Stomach (tissue), 9 donors: ENCODE data around the gene ZBTB42. TPM values are rescaled to one million over a fixed set of nuclear protein-coding genes. Genes with fewer than 3 reads are reported as not detected.

ENCODE experiments used
- DNase-seq, 2 donors: peaks; one replicate each; pipeline versions ENCODE4 v3.0.0 to v3.0.0-alpha.2; 2013 to 2019
- H3K27ac ChIP-seq, 5 donors: fragments of 200-600 bp in 4 of 5; sonication (generic) in 4 of 5; one replicate each; pipeline ENCODE4 v1.5.1; 2013 to 2019; ENCODE audit warnings: mild to moderate bottlenecking in 1 of 5, moderate library complexity in 1 of 5
- H3K27me3 ChIP-seq, 3 donors: fragments of 200-600 bp; sonication (generic); one replicate each; pipeline ENCODE4 v1.5.1; 2017 to 2019; ENCODE audit warnings: mixed run types in 1 of 3
- H3K36me3 ChIP-seq, 4 donors: fragments of 200-600 bp; sonication (generic); 1 replicate in 3 of 4; 2 replicates in 1 of 4; pipeline ENCODE4 v1.5.1; 2016 to 2019
- H3K4me1 ChIP-seq, 4 donors: fragments of 200-600 bp; sonication (generic); one replicate each; pipeline ENCODE4 v1.5.1; 2016 to 2019
- H3K4me3 ChIP-seq, 4 donors: fragments of 200-600 bp; sonication (generic) in 3 of 4; one replicate each; pipeline ENCODE4 v1.5.1; 2016 to 2019; ENCODE audit warnings: mild to moderate bottlenecking in 1 of 4
- H3K9me3 ChIP-seq, 4 donors: fragments of 200-600 bp; sonication (generic); one replicate each; pipeline ENCODE4 v1.5.1; 2016 to 2019
- EP300 ChIP-seq: sonication (generic); formaldehyde crosslinking; IDR thresholded peaks from one replicate; pipeline ENCODE4 v1.6.1; 2017; ENCODE audit warnings: antibody characterized with exemption
- POLR2A ChIP-seq, 4 donors: fragments of 450-650 bp; IDR thresholded peaks; one replicate each; pipeline ENCODE4 v1.6.1; 2016; ENCODE audit warnings: antibody characterized with exemption in 4 of 4, control low read depth in 2 of 4, mild to moderate bottlenecking in 1 of 4, moderate library complexity in 1 of 4
- POLR2AphosphoS5 ChIP-seq, 3 donors: sonication (generic); formaldehyde crosslinking; IDR thresholded peaks; one replicate each; pipeline ENCODE4 v1.6.1; 2016; ENCODE audit warnings: antibody characterized with exemption in 3 of 3
- WGBS, 5 donors: extraction: QIAGEN DNeasy Blood & Tissue Kit in 3 of 5; methylation state at CpG; one replicate each; pipeline versions ENCODE4 v1.1.5 to v1.1.7; 2013 to 2018; 5-methylcytosine and 5-hydroxymethylcytosine counted together
- intact Hi-C: fragments of 100-400 bp; cut with DNase I; formaldehyde crosslinking; loops from one replicate; pipeline ENCODE4 v1.15.1; 2023; ENCODE audit warnings: low total_unique reads
- polyA plus RNA-seq, 3 donors: library from polyadenylated mRNA; stranded (reverse); fragments of 200-250 nt; gene quantifications; one replicate each; pipeline ENCODE4 v1.2.3, GENCODE V29; 2013
- total RNA-seq, 5 donors: library from RNA; depleted of rRNA; stranded (reverse); fragments of >200 nt; gene quantifications; one replicate each; pipeline versions ENCODE4 v1.1.0 to v1.2.3, GENCODE V29; 2014 to 2016
- TF ChIP-seq, protein P1 (sequence below), 7 experiments: fragments of 450-650 bp in 4 of 7; fragments of 200-600 bp in 3 of 7; sonication (generic) in 3 of 7; IDR thresholded peaks; one replicate each; pipeline ENCODE4 v1.5.1; 2016 to 2019; ENCODE audit warnings: antibody characterized with exemption in 7 of 7, control low read depth in 2 of 7, mild to moderate bottlenecking in 1 of 7
- donor health status: healthy with polysubstance abuse.
- donor health status: Bipolar disorder and iron deficiency.
- donor health status: healthy.

ZBTB42 gene
- total and polyA plus RNA-seq, 8 donors = 4.6 to 59.7 (median 6.7) TPM

DNA sequence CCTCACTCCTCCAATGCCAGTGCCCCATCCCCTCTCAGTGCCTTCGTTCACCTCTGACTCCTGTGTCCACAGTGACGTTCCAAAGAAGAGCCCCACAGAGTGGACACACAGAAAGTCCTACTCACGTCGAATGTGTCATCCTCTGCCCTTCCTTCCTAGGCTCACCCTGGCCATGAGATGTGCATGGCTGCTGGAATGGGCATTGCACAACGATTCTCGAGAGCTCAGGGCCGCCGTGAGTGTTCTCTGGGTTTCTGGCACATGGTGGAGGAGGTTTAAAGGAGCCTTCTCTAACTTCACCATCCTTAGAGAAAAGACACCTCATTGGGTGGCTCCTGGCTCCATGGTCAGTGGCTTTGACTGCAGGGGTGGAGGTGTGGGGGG is 51.4 kb downstream of the ZBTB42 start:
- no peak for DNase-seq
- Histone ChIP-seq H3K36me3 (no peaks in the 10 kb centered on the region), H3K27ac (no peak overlapping the region), H3K27me3 (peaks cover 0 to 66% (median 13%) of the 10 kb centered on the region in 3 donors), H3K4me3 (no peak overlapping the region), H3K4me1 (no peaks in the 10 kb centered on the region), H3K9me3 (no peaks in the 10 kb centered on the region)
- TF ChIP-seq POLR2AphosphoS5 (IDR thresholded peaks at IDR 0.05) (no peak), POLR2A (IDR thresholded peaks at IDR 0.05) (no peak), EP300 (no peak)
- TF ChIP-seq, protein P1, sequence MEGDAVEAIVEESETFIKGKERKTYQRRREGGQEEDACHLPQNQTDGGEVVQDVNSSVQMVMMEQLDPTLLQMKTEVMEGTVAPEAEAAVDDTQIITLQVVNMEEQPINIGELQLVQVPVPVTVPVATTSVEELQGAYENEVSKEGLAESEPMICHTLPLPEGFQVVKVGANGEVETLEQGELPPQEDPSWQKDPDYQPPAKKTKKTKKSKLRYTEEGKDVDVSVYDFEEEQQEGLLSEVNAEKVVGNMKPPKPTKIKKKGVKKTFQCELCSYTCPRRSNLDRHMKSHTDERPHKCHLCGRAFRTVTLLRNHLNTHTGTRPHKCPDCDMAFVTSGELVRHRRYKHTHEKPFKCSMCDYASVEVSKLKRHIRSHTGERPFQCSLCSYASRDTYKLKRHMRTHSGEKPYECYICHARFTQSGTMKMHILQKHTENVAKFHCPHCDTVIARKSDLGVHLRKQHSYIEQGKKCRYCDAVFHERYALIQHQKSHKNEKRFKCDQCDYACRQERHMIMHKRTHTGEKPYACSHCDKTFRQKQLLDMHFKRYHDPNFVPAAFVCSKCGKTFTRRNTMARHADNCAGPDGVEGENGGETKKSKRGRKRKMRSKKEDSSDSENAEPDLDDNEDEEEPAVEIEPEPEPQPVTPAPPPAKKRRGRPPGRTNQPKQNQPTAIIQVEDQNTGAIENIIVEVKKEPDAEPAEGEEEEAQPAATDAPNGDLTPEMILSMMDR (IDR thresholded peaks at IDR 0.05) = no peak
- 51 to 69% (median 58%) methylated on average over 8 of the region's 8 CpGs for WGBS, 5 donors
- intact Hi-C loops = no loop called here

Other genes starting within 250 kb of the ZBTB42 start
- 1 to 10 TPM in 2 of 5 donors, under 1 TPM in 2, not detected in 1; 0.37 to 3.8 (median 1.4) TPM for gene C14orf180, start 221.3 kb upstream of the ZBTB42 start, total RNA-seq
- under 1 TPM; 0.31 to 0.75 (median 0.40) TPM for gene C14orf180, start 221.3 kb upstream of the ZBTB42 start, polyA plus RNA-seq
- gene TMEM179, start 196.3 kb upstream of the ZBTB42 start, total RNA-seq = 1 to 10 TPM in 1 of 5 donors, under 1 TPM in 2, not detected in 2; 0.58 to 4.6 (median 0.92) TPM
- gene TMEM179, start 196.3 kb upstream of the ZBTB42 start, polyA plus RNA-seq = 1 to 10 TPM in 1 of 3 donors, under 1 TPM in 1, not detected in 1; 0.87 to 1.4 TPM
- 100 to 1,000 TPM in 4 of 5 donors, 10 to 100 TPM in 1; 45.9 to 385 (median 184) TPM for gene INF2, start 111.5 kb upstream of the ZBTB42 start, total RNA-seq
- 100 to 1,000 TPM in 1 of 3 donors, 10 to 100 TPM in 2; 74.7 to 113 (median 90.3) TPM for gene INF2, start 111.5 kb upstream of the ZBTB42 start, polyA plus RNA-seq
- 10 to 100 TPM in 1 of 5 donors, 1 to 10 TPM in 3, not detected in 1; 7.0 to 59.4 (median 7.6) TPM for gene ADSS1, start 76.9 kb upstream of the ZBTB42 start, total RNA-seq
- gene ADSS1, start 76.9 kb upstream of the ZBTB42 start, polyA plus RNA-seq = 10 to 100 TPM; 12.3 to 16.7 (median 14.5) TPM
- 100 to 1,000 TPM in 4 of 5 donors, 10 to 100 TPM in 1; 73.3 to 366 (median 252) TPM for gene SIVA1, start 48.0 kb upstream of the ZBTB42 start, total RNA-seq
- gene SIVA1, start 48.0 kb upstream of the ZBTB42 start, polyA plus RNA-seq = 100 to 1,000 TPM; 200 to 247 (median 213) TPM
- gene AKT1, start 5.4 kb upstream of the ZBTB42 start, total RNA-seq = 100 to 1,000 TPM in 4 of 5 donors, 10 to 100 TPM in 1; 85.2 to 292 (median 119) TPM
- 100 to 1,000 TPM; 100 to 123 (median 107) TPM for gene AKT1, start 5.4 kb upstream of the ZBTB42 start, polyA plus RNA-seq
- gene CEP170B, start 64.2 kb downstream of the ZBTB42 start, total RNA-seq = 100 to 1,000 TPM in 1 of 5 donors, 10 to 100 TPM in 4; 12.7 to 483 (median 46.1) TPM
- 10 to 100 TPM in 2 of 3 donors, 1 to 10 TPM in 1; 9.6 to 15.4 (median 13.2) TPM for gene CEP170B, start 64.2 kb downstream of the ZBTB42 start, polyA plus RNA-seq
- gene PLD4, start 123.8 kb downstream of the ZBTB42 start, total RNA-seq = 1 to 10 TPM in 1 of 5 donors, under 1 TPM in 1, not detected in 3; 0.14 to 2.6 TPM
- 1 to 10 TPM in 1 of 3 donors, under 1 TPM in 1, not detected in 1; 0.70 to 1.7 TPM for gene PLD4, start 123.8 kb downstream of the ZBTB42 start, polyA plus RNA-seq
- gene AHNAK2, start 177.3 kb downstream of the ZBTB42 start, total RNA-seq = 100 to 1,000 TPM in 1 of 5 donors, 10 to 100 TPM in 4; 11.0 to 117 (median 15.1) TPM
- 10 to 100 TPM in 1 of 3 donors, 1 to 10 TPM in 2; 1.5 to 46.3 (median 2.1) TPM for gene AHNAK2, start 177.3 kb downstream of the ZBTB42 start, polyA plus RNA-seq
- gene CLBA1, start 184.7 kb downstream of the ZBTB42 start, total RNA-seq = 1 to 10 TPM in 4 of 5 donors, not detected in 1; 3.5 to 8.7 (median 6.7) TPM
- 10 to 100 TPM in 1 of 3 donors, 1 to 10 TPM in 2; 3.7 to 13.9 (median 4.2) TPM for gene CLBA1, start 184.7 kb downstream of the ZBTB42 start, polyA plus RNA-seq
- gene CDCA4, start 220.0 kb downstream of the ZBTB42 start, total RNA-seq = 10 to 100 TPM in 2 of 5 donors, 1 to 10 TPM in 3; 2.9 to 12.3 (median 4.5) TPM
- gene CDCA4, start 220.0 kb downstream of the ZBTB42 start, polyA plus RNA-seq = 1 to 10 TPM; 4.7 to 9.4 (median 8.0) TPM